Stimulated activated naive B cell treated with anti-CD40 and anti-IgM and Interleukin-4, amounts not matched to agents 10 μg/mL and 1 μg/mL and 100 μg/mL, for 72 hours (primary cell): Measurements from ENCODE around the gene ARL2BP.

Source experiments
- ATAC-seq, 2 donors: fragments of 150-1000 bp; cut with Tn5 transposase; replicated peaks; 2 replicates each; pipeline ENCODE4 v1.10.0; 2021; ENCODE audit warnings: moderate library complexity in 1 of 2
- DNase-seq: peaks from one replicate; pipeline ENCODE4 v3.0.0; 2021
- H3K27ac Mint-ChIP-seq: one replicate; pipeline ENCODE4 v1.8.0; 2022; ENCODE audit warnings: mild to moderate bottlenecking, mixed read lengths
- H3K27me3 Mint-ChIP-seq, 2 donors: one replicate each; pipeline ENCODE4 v1.8.0; 2022; ENCODE audit warnings: mixed read lengths in 2 of 2
- H3K36me3 Mint-ChIP-seq, 2 donors: one replicate each; pipeline ENCODE4 v1.8.0; 2022; ENCODE audit warnings: mixed read lengths in 2 of 2, mild to moderate bottlenecking in 1 of 2
- H3K4me1 Mint-ChIP-seq, 2 donors: one replicate each; pipeline ENCODE4 v1.8.0; 2022; ENCODE audit warnings: mixed read lengths in 2 of 2, mild to moderate bottlenecking in 1 of 2
- H3K4me3 Mint-ChIP-seq, 2 donors: one replicate each; pipeline ENCODE4 v1.8.0; 2022; ENCODE audit warnings: mild to moderate bottlenecking in 2 of 2, mixed read lengths in 2 of 2, moderate library complexity in 1 of 2
- H3K9me3 Mint-ChIP-seq, 2 donors: one replicate each; pipeline ENCODE4 v1.8.0; 2022; ENCODE audit warnings: mixed read lengths in 2 of 2, mild to moderate bottlenecking in 1 of 2

ARL2BP gene

DNA sequence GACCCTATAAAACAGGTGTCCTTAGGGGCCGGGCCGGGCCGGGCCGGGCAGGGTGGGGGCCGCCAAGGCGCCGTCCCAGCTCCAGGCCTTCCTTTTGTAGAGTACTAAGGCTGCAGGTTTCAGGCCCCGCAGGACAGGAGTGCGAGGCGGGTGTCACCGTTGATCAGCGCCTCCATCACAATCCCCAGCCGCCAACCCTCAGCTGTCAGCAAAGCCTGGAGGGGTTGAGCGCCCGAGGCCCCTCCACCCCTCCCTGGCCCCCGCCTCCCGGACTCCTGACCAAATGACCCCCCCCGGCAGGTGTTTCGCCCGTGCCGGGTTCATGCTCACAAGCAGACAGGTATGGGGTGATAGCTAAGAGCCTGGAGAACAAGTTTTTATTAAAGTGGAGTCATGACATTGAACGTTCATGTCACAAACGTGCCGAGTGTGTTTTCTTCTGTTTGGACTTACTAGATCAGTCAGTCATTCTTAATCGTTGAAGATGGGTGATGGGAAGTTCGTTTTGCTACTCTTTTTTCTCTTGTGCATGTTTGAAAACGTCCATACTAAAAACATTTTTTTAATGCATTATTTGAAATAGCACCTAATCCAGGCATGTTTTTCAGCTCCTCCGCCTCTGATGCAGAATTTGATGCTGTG lies 534 bp downstream of the ARL2BP start:
- ATAC-seq (peak; percentile 32 to 37), DNase-seq (no peak)
- Mint-ChIP-seq H3K27ac (peak overlapping the region; percentile 96), H3K27me3 (no peaks in the 10 kb centered on the region), H3K4me1 (peaks cover 22 to 43% of the 10 kb centered on the region in 2 donors), H3K36me3 (peaks cover 14 to 28% of the 10 kb centered on the region in 2 donors), H3K4me3 (peak overlapping the region; percentile 91 to 92), H3K9me3 (no peaks in the 10 kb centered on the region)

DNA sequence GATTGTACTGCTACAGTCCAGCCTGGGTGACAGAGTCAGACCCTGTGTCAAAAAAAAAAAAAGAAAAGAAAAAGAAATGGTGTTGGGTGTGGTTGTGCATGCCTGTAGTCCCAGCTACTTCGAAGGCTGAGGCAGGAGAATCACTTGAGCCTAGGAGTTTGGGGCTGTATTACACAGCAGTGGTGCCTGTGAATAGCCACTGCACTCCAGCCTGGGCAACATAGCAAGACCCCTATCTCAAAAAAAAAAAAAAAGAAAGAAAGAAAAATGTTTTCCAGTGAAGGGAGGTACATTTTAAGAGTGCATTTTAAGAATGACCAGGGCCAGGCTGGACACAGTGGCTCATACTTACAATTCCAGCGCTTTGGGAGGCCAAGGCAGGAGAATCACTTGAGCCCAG lies 6.3 kb downstream of the ARL2BP start:
- peaks cover 30 to 35% of the 10 kb centered on the region in 2 donors for H3K36me3 Mint-ChIP-seq

DNA sequence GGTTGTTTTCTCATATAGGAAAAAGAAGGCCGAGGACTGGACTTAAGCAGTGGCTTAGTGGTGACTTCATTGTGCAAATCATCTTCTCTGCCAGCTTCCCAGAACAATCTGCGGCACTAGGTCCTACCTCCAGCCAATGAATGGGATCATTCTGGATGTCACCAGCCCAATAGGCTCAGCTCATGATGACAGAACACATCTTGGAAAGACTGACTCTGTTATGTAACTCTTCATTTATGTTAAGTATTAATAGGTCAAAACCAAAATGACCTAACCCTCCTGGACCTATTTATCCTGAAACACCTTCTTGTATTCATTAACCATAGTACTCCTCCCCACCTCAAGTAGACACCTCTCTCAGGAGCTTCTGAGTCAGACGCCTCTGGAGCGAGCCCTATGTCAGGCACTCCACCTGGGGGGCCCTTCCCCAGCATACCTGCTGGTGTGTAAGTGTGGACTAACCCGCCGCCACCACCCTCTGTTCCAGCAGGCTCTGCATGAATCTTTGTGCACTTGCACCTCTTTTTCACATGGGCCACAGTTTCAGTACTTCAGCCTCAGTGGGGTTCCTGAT lies 7.2 kb downstream of the ARL2BP start:
- no peak overlapping the region for H3K27ac Mint-ChIP-seq
- no peak overlapping the region for H3K4me3 Mint-ChIP-seq
- no peak for DNase-seq
- no peak for ATAC-seq
- peaks cover 4% of the 10 kb centered on the region in 2 donors for H3K9me3 Mint-ChIP-seq
- H3K4me1 Mint-ChIP-seq = no peaks in the 10 kb centered on the region
- no peaks in the 10 kb centered on the region for H3K27me3 Mint-ChIP-seq
- H3K36me3 Mint-ChIP-seq = peaks cover 30 to 35% of the 10 kb centered on the region in 2 donors

More for the DNA sequence above, 6.3 kb downstream of the ARL2BP start:
- Mint-ChIP-seq H3K4me1 (no peaks in the 10 kb centered on the region), H3K27ac (no peak overlapping the region), H3K9me3 (peaks cover 4% of the 10 kb centered on the region in 2 donors), H3K27me3 (no peaks in the 10 kb centered on the region), H3K4me3 (no peak overlapping the region)
- no peak for DNase-seq
- no peak for ATAC-seq

- Mint-ChIP-seq H3K27me3 (no peaks in the 10 kb centered on the region), H3K27ac (no peak overlapping the region), H3K4me3 (no peak overlapping the region), H3K9me3 (peaks cover 4% of the 10 kb centered on the region in 2 donors), H3K4me1 (no peaks in the 10 kb centered on the region), H3K36me3 (peaks cover 32 to 33% of the 10 kb centered on the region in 2 donors)
- no peak for ATAC-seq
- no peak for DNase-seq
Observed at GRCh38 chr16:57253466-57253865, 8.4 kb downstream of the ARL2BP start.

DNA sequence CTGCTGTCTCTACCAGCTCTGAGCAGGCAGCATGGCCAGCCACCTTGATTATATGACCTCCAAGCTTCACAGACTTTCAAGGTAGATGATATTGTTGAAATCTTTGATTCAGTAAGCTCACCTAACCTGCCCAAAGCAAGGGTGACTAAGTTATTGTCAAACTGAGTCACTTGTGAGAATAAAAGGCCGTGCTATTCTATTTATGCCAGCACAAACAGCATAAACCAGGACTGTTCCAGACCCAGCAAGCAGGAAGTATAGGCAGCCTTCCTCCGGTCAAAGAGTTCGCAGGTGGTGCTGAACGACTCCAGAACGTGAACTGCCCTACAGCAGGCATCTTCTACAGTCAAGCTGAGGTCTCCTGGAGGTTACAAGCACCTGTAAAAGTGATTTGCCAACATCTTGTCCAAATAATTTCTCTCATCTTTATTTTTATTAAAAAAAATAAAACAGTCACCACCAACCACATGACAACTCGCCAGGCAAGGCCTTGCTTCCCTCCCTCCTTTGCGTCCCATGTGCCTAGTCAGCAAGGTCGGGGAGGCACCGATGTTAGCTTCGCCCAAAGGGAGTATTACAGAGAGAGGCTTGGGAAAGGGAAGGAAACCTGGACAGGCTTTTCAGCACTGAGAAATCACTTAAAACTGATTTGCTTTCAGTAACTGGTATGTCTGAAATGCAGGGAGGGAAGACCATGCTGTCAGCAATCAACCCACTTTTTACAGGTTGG lies 10.8 kb downstream of the ARL2BP start:
- peaks cover 5 to 10% of the 10 kb centered on the region in 2 donors for H3K4me1 Mint-ChIP-seq
- H3K27ac Mint-ChIP-seq = no peak overlapping the region
- no peak for ATAC-seq
- DNase-seq = no peak
- H3K27me3 Mint-ChIP-seq = no peaks in the 10 kb centered on the region
- H3K36me3 Mint-ChIP-seq = peaks cover 22% of the 10 kb centered on the region in 2 donors
- no peak overlapping the region for H3K4me3 Mint-ChIP-seq
- H3K9me3 Mint-ChIP-seq = peaks cover 4% of the 10 kb centered on the region in 2 donors

DNA sequence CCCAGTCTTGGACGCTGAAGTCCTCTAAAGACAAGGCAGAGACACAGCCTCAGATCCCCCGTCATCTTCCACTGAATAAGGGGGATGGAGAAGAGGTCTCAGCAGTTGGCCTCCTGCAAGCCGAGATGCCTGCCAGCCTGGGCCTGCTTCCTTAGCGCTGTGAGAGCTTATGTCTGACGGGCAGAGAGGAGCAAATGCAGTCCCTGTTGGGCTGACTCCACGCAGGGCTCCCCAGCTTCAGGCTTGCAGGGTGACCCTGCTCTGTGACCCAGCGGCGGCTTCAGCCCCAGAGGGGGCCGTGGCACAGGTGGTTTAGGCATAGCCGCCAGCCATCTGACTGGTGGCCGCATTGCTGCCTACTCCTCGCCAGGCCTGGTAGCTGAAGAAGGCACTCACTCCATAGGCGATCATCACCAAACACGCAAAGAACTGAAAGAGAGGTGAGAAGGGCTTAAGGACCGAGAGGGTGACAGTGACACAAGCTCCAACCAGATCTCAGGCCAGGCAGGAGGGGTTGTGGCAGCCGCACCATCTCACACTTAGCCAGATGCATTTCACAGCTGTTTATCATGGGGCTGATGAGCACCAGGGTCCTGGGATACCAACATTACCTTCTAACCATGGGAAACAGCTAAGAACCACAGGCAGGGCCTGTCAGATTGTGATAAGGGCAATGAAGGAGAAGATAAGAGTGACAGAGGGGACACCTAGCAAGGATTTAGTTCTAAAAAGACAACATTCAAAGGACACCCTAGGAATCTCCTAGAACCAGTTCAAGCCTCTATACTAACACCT lies 11.7 kb downstream of the ARL2BP start:
- Mint-ChIP-seq H3K36me3 (peaks cover 17 to 18% of the 10 kb centered on the region in 2 donors), H3K4me3 (no peak overlapping the region), H3K27me3 (no peaks in the 10 kb centered on the region), H3K4me1 (peaks cover 5 to 10% of the 10 kb centered on the region in 2 donors), H3K9me3 (peaks cover 4% of the 10 kb centered on the region in 2 donors), H3K27ac (no peak overlapping the region)
- no peak for ATAC-seq
- no peak for DNase-seq

GRCh38 chr16:57257455-57258070 lies 12.5 kb downstream of the ARL2BP start:
- no peak for DNase-seq

GRCh38 chr16:57258226-57258909 lies 13.3 kb downstream of the ARL2BP start:
- ATAC-seq (no peak), DNase-seq (no peak)
- Mint-ChIP-seq H3K27me3 (no peaks in the 10 kb centered on the region), H3K4me1 (peaks cover 5 to 10% of the 10 kb centered on the region in 2 donors), H3K9me3 (no peaks in the 10 kb centered on the region), H3K36me3 (peaks cover 7 to 8% of the 10 kb centered on the region in 2 donors), H3K4me3 (no peak overlapping the region), H3K27ac (peak overlapping the region; percentile 37)

More at GRCh38 chr16:57257455-57258070, 12.5 kb downstream of the ARL2BP start:
- peaks cover 5 to 10% of the 10 kb centered on the region in 2 donors for H3K4me1 Mint-ChIP-seq
- no peak overlapping the region for H3K4me3 Mint-ChIP-seq
- H3K27me3 Mint-ChIP-seq = no peaks in the 10 kb centered on the region
- ATAC-seq = no peak
- no peak overlapping the region for H3K27ac Mint-ChIP-seq
- peaks cover under 1% of the 10 kb centered on the region in 2 donors for H3K9me3 Mint-ChIP-seq
- peaks cover 9 to 10% of the 10 kb centered on the region in 2 donors for H3K36me3 Mint-ChIP-seq

- ATAC-seq (no peak), DNase-seq (no peak)
- peaks cover 5 to 10% of the 10 kb centered on the region in 2 donors for H3K4me1 Mint-ChIP-seq
- H3K9me3 Mint-ChIP-seq = no peaks in the 10 kb centered on the region
- peaks cover 3 to 8% of the 10 kb centered on the region in 2 donors for H3K36me3 Mint-ChIP-seq
- no peak overlapping the region for H3K4me3 Mint-ChIP-seq
- no peak overlapping the region for H3K27ac Mint-ChIP-seq
- no peaks in the 10 kb centered on the region for H3K27me3 Mint-ChIP-seq
Observed at GRCh38 chr16:57258910-57259475, 13.9 kb downstream of the ARL2BP start.

DNA sequence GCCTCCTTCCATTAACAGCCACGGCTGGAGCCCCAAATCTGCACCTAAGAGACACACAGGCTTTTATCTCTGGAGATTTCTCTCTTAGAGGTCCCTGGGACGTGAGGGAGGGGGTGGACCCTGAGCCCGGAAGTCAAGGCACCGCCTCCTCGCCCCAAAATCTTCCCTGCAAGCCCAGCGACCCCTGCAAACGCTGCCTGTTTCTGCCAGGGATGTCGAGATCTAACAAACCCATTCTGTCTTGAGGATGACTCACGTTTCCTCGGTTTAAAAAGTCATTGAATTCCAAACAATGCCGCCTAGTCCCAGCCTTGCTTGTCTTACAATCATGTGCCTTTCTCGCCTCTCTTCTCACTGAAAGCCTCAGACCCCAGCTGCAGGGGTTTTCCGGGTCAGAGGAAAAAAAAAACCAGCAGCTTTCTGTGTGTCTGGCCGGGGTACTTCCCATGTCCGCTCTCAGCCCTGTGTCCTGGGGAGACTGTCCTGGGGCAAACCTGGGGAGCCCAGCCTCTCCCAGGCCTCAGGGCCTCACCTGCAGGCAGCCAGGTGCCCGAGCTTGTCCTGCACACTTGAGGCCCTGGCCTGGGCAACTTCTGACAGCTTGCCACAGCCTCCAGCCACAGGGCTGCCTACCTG lies 15.4 kb downstream of the ARL2BP start:
- Mint-ChIP-seq H3K4me1 (peaks cover 5 to 10% of the 10 kb centered on the region in 2 donors), H3K4me3 (peak overlapping the region; percentile 28 to 53), H3K27ac (peak overlapping the region; percentile 76), H3K36me3 (peaks cover 3 to 4% of the 10 kb centered on the region in 2 donors), H3K27me3 (no peaks in the 10 kb centered on the region), H3K9me3 (no peaks in the 10 kb centered on the region)
- DNase-seq (no peak), ATAC-seq (peak in 1 of 2 donors; percentile 57)

DNA sequence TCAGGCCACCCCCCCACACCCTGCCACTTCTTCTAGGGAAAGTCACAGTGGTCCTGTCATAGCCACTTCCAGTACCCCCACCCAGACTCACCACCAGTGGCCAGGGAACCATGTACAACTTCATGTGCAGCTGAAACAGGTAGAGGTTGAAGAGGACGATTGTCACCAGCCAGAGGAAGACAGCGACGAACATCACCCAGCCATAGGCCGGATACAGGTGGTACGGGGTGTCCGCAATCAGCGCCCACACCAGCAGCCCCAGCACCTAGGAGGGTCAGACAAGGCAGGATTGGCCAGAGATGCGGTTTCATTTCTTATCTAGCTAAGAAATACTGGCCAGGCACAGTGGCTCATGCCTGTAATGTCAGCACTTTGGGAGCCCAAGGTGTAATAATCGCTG lies 16.7 kb downstream of the ARL2BP start:
- H3K9me3 Mint-ChIP-seq = no peaks in the 10 kb centered on the region
- no peak overlapping the region for H3K27ac Mint-ChIP-seq
- H3K4me3 Mint-ChIP-seq = no peak overlapping the region
- no peak for DNase-seq
- ATAC-seq = no peak
- peaks cover 5 to 10% of the 10 kb centered on the region in 2 donors for H3K4me1 Mint-ChIP-seq
- H3K27me3 Mint-ChIP-seq = no peaks in the 10 kb centered on the region
- peaks cover 0 to 3% of the 10 kb centered on the region in 2 donors for H3K36me3 Mint-ChIP-seq

GRCh38 chr16:57262841-57263540 lies 17.9 kb downstream of the ARL2BP start:
- H3K4me3 Mint-ChIP-seq = no peak overlapping the region
- DNase-seq (no peak), ATAC-seq (no peak)
- H3K9me3 Mint-ChIP-seq = no peaks in the 10 kb centered on the region
- peaks cover 5 to 10% of the 10 kb centered on the region in 2 donors for H3K4me1 Mint-ChIP-seq
- peaks cover 0 to 3% of the 10 kb centered on the region in 2 donors for H3K36me3 Mint-ChIP-seq
- H3K27me3 Mint-ChIP-seq = no peaks in the 10 kb centered on the region
- H3K27ac Mint-ChIP-seq = no peak overlapping the region
